GM23338 (cell line): ENCODE results near the gene MYH7. TPM values are rescaled to one million over a fixed set of nuclear protein-coding genes. Genes with fewer than 3 reads are reported as not detected.

Experiments used
- ATAC-seq: fragments of 200-7000 bp; cut with Tn5 transposase; 3 replicates; pipeline ENCODE4 v1.9.1; 2020
- DNase-seq: peaks from one replicate; pipeline ENCODE4 v3.0.0-alpha.2; 2015; ENCODE audit warnings: low spot score
- H2AFZ ChIP-seq: fragments of 200-600 bp; sonication (generic); 2 replicates; pipeline ENCODE4 v1.8.0; 2016; ENCODE audit warnings: antibody characterized with exemption, mild to moderate bottlenecking, moderate library complexity
- H3F3A ChIP-seq: fragments of 200-600 bp; sonication (generic); replicated peaks from 2 replicates; pipeline ENCODE4 v1.8.0; 2017; ENCODE audit warnings: antibody characterized with exemption, mixed run types, low read depth
- H3K27ac ChIP-seq: fragments of 200-600 bp; sonication (generic); 2 replicates; pipeline ENCODE4 v1.6.1; 2016; ENCODE audit warnings: low read depth
- H3K27me3 ChIP-seq: fragments of 200-600 bp; sonication (generic); 2 replicates; pipeline ENCODE4 v1.8.0; 2016; ENCODE audit warnings: mild to moderate bottlenecking, mixed run types, moderate library complexity; ENCODE audit not compliant: insufficient read depth
- H3K36me3 ChIP-seq: fragments of 200-600 bp; sonication (generic); 2 replicates; pipeline ENCODE4 v1.8.0; 2016; ENCODE audit warnings: mild to moderate bottlenecking; ENCODE audit not compliant: insufficient read depth
- H3K4me1 ChIP-seq: fragments of 200-600 bp; sonication (generic); 2 replicates; pipeline ENCODE4 v1.8.0; 2016; ENCODE audit warnings: mild to moderate bottlenecking, moderate library complexity; ENCODE audit not compliant: insufficient read depth
- H3K4me2 ChIP-seq: fragments of 200-600 bp; sonication (generic); 2 replicates; pipeline ENCODE4 v1.7.1; 2017; ENCODE audit warnings: mixed run types
- H3K4me3 ChIP-seq: fragments of 200-600 bp; sonication (generic); 2 replicates; pipeline ENCODE4 v1.6.1; 2016; ENCODE audit warnings: mixed run types
- H3K79me2 ChIP-seq: fragments of 200-600 bp; sonication (generic); replicated peaks from 2 replicates; pipeline ENCODE4 v1.8.0; 2017; ENCODE audit warnings: mild to moderate bottlenecking; ENCODE audit not compliant: insufficient read depth
- H3K9me2 ChIP-seq: fragments of 200-600 bp; sonication (generic); 2 replicates; pipeline ENCODE4 v1.8.0; 2017; ENCODE audit not compliant: insufficient read depth
- H4K20me1 ChIP-seq: fragments of 200-600 bp; sonication (generic); replicated peaks from 2 replicates; pipeline ENCODE4 v1.8.0; 2017; ENCODE audit warnings: mild to moderate bottlenecking; ENCODE audit not compliant: insufficient read depth
- H3K27ac Mint-ChIP-seq: 2 replicates; pipeline ENCODE4 v1.8.0; 2020; ENCODE audit warnings: inconsistent platforms, mild to moderate bottlenecking, moderate library complexity, mixed read lengths
- H3K27me3 Mint-ChIP-seq: 3 replicates; pipeline ENCODE4 v1.8.0; 2022; ENCODE audit warnings: low read depth, mild to moderate bottlenecking, moderate library complexity, mixed read lengths, inconsistent platforms; ENCODE audit not compliant: insufficient read depth, poor library complexity
- H3K36me3 Mint-ChIP-seq: 3 replicates; pipeline ENCODE4 v1.8.0; 2021; ENCODE audit warnings: low read depth, mild to moderate bottlenecking, inconsistent platforms, moderate library complexity, mixed read lengths
- H3K4me1 Mint-ChIP-seq: 3 replicates; pipeline ENCODE4 v1.8.0; 2020; ENCODE audit warnings: mild to moderate bottlenecking, inconsistent platforms, mixed read lengths
- H3K4me3 Mint-ChIP-seq: 3 replicates; pipeline ENCODE4 v1.8.0; 2021; ENCODE audit warnings: moderate library complexity, mild to moderate bottlenecking, inconsistent platforms, mixed read lengths
- H3K9me3 Mint-ChIP-seq: 3 replicates; pipeline ENCODE4 v1.8.0; 2020; ENCODE audit warnings: moderate library complexity, mild to moderate bottlenecking, inconsistent platforms, mixed read lengths
- CREB1 ChIP-seq: fragments of 250-450 bp; sonication (Bioruptor Pico); IDR thresholded peaks from 2 replicates; pipeline ENCODE4 v1.5.0; 2020; ENCODE audit warnings: low read depth, mild to moderate bottlenecking, moderate library complexity
- CTCF ChIP-seq, 2 experiments: fragments of 200-600 bp in 1 of 2; sonication (generic) in 1 of 2; conservative IDR thresholded peaks; 2 replicates each; pipeline versions ENCODE4 v1.5.1 to v1.6.1; 2016 to 2017; ENCODE audit warnings: antibody characterized with exemption in 2 of 2, low read depth in 2 of 2, mild to moderate bottlenecking in 2 of 2, moderate library complexity in 1 of 2
- ETS1 ChIP-seq: IDR thresholded peaks from 2 replicates; pipeline ENCODE4 v1.6.1; 2016; ENCODE audit warnings: antibody characterized with exemption
- EZH2 ChIP-seq: fragments of 200-600 bp; sonication (generic); IDR thresholded peaks from one replicate; pipeline ENCODE4 v1.8.0; 2017; ENCODE audit warnings: antibody characterized with exemption, mild to moderate bottlenecking, low read depth; ENCODE audit not compliant: unreplicated experiment
- JUNB ChIP-seq: IDR thresholded peaks from one replicate; pipeline ENCODE4 v1.6.1; 2016; ENCODE audit warnings: antibody characterized with exemption; ENCODE audit not compliant: unreplicated experiment
- POLR2AphosphoS5 ChIP-seq: IDR thresholded peaks from 2 replicates; pipeline ENCODE4 v1.6.1; 2016; ENCODE audit warnings: antibody characterized with exemption, low read depth
- REST ChIP-seq: IDR thresholded peaks from one replicate; pipeline ENCODE4 v1.6.1; 2018; ENCODE audit warnings: antibody characterized with exemption; ENCODE audit not compliant: unreplicated experiment
- polyA plus RNA-seq: library from polyadenylated mRNA; unstranded; fragments of >200 nt; fragmentation: Nextera tagmentation; extraction: Ambion mirVana; gene quantifications from 2 replicates; pipeline ENCODE4 v1.2.1, GENCODE V29; 2016
- total RNA-seq: library from RNA; depleted of rRNA; stranded (reverse); fragments of >200 nt; shearing (Covaris generic); gene quantifications from 2 replicates; pipeline ENCODE4 v1.2.3, GENCODE V29; 2014

The MYH7 gene
- total and polyA plus RNA-seq, 2 experiments from 2014 or later: not detected

GRCh38 chr14:23385642-23386265, 49.7 kb downstream of the MYH7 start:
- H3K9me2 ChIP-seq: peaks cover 4% of the 10 kb centered on the region; the same call in 1 of the 2 replicates
- H2AFZ ChIP-seq: no peak overlapping the region
- H3K27me3 ChIP-seq: no peaks in the 10 kb centered on the region
- no peak overlapping the region for H3K4me3 ChIP-seq
- no peaks in the 10 kb centered on the region for H4K20me1 ChIP-seq
- H3K79me2 ChIP-seq: no peaks in the 10 kb centered on the region
- no peaks in the 10 kb centered on the region for H3F3A ChIP-seq
- H3K4me1 ChIP-seq: no peaks in the 10 kb centered on the region; the same call in 1 of the 2 replicates
- H3K4me3 Mint-ChIP-seq: no peak overlapping the region
- DNase-seq (peak; percentile 18), ATAC-seq (peak; percentile 65)
- H3K27ac Mint-ChIP-seq: no peak overlapping the region
- no peaks in the 10 kb centered on the region; the same call in 2 of the 3 replicates for H3K36me3 Mint-ChIP-seq
- peaks cover 8% of the 10 kb centered on the region for H3K27me3 Mint-ChIP-seq
- no peak overlapping the region for H3K27ac ChIP-seq
- no peaks in the 10 kb centered on the region; the same call in 1 of the 3 replicates for H3K9me3 Mint-ChIP-seq
- peaks cover 11% of the 10 kb centered on the region for H3K4me1 Mint-ChIP-seq
- no peak overlapping the region for H3K4me2 ChIP-seq
- TF ChIP-seq JUNB (no peak), ETS1 (no peak), CREB1 (CRISPR knock-in tag) (no peak), CTCF (conservative IDR thresholded peaks at IDR 0.05; ENCODE audit: low read depth in 2 of 2) (peak in 1 of 2 experiments; percentile 34; a peak in 2 of 4 replicates)
- no peaks in the 10 kb centered on the region for H3K36me3 ChIP-seq

GRCh38 chr14:23385244-23385641, 50.2 kb downstream of the MYH7 start:
- no peak for DNase-seq
- Mint-ChIP-seq H3K4me3 (no peak overlapping the region), H3K9me3 (no peaks in the 10 kb centered on the region; the same call in 2 of the 3 replicates), H3K27ac (no peak overlapping the region), H3K4me1 (peaks cover 12% of the 10 kb centered on the region), H3K36me3 (no peaks in the 10 kb centered on the region; the same call in 2 of the 3 replicates), H3K27me3 (peaks cover 8% of the 10 kb centered on the region)
- Histone ChIP-seq H3K4me2 (no peak overlapping the region), H3K4me1 (no peaks in the 10 kb centered on the region; the same call in 1 of the 2 replicates), H2AFZ (no peak overlapping the region), H4K20me1 (no peaks in the 10 kb centered on the region; the same call in 1 of the 2 replicates), H3K27ac (no peak overlapping the region), H3K36me3 (no peaks in the 10 kb centered on the region), H3F3A (no peaks in the 10 kb centered on the region), H3K79me2 (no peaks in the 10 kb centered on the region), H3K4me3 (no peak overlapping the region), H3K9me2 (no peaks in the 10 kb centered on the region), H3K27me3 (no peaks in the 10 kb centered on the region)
- no peak for ATAC-seq
- TF ChIP-seq REST (no peak), EZH2 (no peak), POLR2AphosphoS5 (no peak), CREB1 (CRISPR knock-in tag) (no peak), CTCF (conservative IDR thresholded peaks at IDR 0.05; ENCODE audit: low read depth in 2 of 2) (no peak)
